HG03354 (cell line): ENCODE measurements around the gene ASXL2.

Experiments
- ATAC-seq: cut with Tn5 transposase; IDR thresholded peaks from one replicate; pipeline ENCODE4 v1.9.1; 2021; ENCODE audit warnings: mild to moderate bottlenecking; ENCODE audit not compliant: unreplicated experiment, poor library complexity, severe bottlenecking

ASXL2 gene

DNA sequence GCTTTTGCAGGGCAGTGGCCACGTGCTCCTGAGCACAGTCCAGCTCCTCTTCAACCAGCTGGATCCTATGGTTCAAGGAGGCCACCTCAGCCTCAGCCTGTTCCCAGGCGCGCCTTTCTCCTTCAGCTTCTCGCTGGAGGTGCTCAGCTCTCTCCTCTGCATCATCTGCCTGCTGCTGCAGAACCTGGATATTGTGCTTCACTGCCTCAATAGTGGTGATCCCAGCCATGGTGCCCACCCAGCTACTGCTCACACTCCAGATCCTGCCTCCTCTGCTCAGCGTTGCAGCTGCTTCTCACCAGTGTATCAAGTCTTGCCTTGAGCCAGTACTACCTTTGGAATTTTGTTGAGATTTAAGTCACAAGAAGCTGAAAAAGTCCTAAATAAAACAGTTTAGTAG lies 67.9 kb downstream of the ASXL2 start:
- ATAC-seq, result no peak

DNA sequence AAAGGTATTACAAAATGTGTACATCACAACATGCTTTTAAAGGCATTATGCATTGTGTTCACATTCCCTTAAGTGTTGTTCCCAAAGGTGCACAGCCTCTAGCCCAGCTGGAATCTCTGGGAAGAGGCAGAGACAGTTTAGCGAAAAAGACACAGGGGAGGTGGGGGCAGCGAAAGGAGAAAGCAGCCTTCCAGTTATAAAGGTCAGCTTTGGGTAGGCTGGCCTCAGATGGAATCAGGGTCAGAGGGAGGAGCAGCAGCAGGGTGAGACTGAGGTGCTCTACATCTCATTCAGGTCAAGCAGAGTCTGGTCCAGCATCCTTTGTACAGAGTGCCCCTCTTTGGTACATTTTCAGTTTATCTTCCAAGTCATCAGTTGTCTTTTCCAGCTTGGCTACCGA lies 68.6 kb downstream of the ASXL2 start:
- ATAC-seq, result no peak

DNA sequence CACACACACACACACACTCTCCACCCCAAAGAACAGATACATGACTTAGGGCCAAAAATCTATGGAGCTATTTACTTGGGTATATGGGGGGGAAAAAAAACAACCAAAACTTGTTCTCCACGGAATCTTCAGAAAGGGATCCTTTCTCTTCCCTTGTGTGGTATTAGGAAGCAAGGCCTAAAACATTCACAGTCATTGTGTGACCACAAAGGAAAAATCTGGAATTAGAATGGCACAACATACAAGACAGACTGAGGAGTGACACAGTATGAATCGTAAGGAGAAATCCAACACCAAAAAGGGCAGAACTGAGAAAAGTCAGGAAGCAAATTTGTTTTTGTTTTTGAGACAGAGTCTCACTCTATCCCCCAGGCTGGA lies 70.3 kb downstream of the ASXL2 start:
- no peak for ATAC-seq

DNA sequence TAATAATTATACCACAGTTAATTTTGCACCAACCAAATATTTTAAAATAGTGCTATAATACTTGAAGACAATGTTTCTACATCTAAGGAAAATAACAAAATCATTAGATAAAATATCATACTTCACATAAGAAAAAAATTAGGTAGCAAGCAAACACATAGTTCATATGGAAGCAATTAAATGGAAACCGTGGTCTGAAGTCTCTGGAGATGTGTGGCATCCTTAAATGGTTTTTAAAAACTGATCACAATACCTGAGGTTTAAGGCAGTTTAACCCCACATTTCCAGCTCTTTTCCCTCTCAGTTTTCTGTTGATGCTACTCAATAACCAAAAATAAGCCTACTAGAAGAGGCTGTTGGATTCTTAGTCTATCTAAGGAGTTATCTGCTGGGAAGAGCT lies 71.3 kb downstream of the ASXL2 start:
- ATAC-seq, result no peak

DNA sequence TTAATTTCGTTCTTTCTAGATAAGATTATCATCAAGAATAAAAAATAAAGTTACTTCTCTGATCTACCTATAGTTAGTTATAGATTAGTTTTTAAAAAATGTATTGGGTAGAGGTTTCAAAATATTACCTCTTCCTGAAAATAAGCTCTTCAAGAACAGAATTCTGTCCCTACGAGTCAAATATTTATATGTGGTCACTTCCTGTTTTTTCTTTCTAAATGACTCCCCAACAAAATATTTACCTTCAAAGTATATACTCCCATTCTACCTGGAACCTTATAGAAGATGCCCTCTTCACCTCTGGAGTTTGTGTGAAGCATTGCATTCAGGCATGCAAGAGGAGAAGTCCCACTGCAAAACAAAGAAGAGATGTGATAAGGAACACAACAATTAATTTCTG lies 72.3 kb downstream of the ASXL2 start:
- ATAC-seq, result no peak

DNA sequence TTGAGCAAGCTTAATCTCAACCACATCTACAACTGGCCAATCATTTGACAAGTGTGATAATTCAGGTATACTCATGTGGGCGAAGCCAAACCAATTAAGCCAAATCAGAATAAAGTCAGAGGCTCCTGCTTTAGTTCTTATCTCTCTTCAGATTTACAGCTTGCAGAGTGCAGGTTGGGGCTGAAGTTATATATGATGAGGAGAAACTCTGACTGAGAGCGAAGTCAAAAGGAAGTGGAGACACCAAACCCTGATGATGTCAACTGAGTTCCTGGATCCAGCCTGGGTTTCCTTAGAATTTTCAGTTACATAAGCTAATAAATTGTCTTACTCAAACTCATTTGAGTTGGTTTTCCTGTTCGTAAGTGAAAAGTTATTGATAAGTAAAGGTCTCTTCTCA lies 73.9 kb downstream of the ASXL2 start:
- ATAC-seq, result no peak

DNA sequence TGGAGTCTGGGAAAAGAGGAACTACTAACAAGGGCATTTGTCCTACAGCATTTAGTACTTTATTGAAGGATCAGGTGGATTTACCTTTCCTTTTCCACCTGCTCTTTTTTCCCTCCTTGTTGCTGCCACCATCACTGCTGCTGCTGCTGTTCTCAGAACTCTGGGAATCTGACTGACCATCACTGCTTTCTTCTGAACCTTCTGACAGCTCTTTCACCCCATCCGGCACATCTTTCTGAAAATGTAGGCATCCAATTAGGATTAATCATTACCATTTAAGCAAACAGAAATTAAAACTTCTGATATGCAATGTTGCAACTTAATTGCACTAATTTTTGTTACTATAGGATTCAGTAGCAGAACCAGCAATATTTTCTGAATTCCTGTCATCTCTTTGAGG lies 79.0 kb downstream of the ASXL2 start:
- ATAC-seq, result no peak

DNA sequence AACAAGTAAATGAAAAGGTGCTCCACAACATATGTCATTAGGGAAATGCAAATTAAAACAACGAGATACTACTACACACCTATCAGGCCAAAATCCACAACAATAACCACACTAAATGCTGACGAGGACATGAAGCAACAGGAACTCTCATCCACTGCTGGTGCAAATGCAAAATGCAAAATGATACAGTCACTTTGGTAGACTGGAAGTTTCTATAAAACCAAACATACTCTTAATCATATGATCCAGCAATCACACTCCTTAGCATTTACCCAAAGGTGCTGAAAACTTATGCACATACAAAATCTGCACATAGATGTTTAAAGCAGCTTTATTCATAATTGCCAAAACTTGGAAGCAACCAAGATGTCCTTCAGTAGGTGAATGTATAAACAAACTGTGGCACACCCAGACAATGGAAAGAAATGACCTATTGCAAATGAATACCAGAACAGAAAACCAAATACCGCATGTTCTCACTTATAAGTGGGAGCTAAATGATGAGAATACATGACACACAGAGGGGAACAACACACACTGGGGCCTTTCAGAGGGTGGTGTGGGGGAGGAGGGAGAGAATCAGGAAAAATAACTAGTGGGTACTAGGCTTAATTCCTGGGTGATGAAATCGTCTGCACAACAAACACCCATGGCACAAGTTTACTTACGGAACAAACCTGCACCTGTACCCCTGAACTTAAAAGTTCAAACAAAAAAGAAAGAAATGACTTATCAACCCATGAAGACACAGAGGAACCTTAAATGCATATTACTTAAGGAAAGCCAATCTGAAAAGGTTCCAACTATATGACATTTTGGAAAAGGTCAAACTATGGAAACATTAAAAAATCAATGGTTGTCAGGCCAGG lies 80.4 kb downstream of the ASXL2 start:
- no peak for ATAC-seq

DNA sequence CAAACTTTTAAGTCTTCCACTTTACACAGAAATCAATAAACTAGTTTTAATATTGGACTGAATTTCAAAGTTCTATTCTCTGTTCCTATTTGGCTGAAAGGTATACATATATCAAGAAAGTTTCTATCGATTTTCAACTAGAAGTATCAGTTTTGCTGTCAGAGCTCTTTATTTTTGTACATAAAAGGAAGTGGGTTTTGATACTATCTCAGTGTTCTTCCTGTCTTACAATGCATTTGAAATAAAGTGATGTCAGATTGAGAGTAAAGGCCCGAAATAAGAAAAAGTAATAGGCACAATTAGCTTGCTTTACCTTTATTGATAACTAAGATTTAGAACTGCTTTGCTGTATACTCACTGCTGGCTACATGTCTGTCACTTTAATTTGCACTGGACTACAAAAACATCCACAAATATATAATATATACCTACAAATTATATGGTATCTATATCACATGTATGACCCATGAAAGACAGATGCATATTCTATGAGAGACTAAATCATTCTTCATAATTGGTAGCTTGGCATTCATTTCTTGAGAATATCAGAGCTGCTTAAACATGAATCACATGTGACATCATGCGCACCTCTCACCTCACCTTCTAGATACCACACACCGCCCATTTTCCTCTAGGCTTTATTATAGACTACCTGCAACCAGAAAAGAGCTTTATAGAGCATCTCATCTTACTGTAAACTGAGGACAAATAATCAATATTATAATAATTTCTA lies 83.6 kb downstream of the ASXL2 start:
- ATAC-seq, result peak; percentile 74

DNA sequence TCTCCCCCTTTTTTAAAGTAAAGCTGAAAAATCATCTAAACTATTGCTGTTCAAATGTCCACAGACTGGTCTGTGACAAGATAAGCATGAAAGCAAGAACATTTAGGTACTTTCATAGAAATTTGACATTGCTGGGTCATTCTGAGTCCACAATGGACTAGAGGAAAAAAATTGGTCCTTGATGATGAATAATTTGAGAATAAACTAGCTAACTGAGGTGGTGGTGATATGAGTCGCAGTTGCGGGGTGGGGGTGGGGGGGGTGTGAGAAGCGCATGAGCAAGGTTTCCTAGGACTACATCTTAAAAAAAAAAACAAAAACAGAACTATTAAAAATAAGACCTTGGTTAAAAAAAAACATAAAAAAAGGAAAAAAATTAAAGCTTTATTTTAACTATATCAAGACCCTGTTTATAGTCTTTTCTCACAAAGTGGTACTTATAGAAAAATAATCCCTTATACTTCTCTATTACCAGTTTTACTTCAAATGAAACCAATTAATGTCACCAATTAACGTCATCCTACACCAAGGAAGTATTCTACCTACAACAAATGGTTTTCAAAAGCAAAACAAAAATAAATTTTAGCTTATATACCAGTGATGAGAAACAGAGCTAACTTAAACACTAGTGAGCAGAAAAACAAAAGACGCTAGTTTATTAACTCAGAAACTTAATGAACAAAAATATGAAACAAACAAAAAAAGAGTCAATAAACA lies 88.1 kb downstream of the ASXL2 start:
- ATAC-seq, result no peak

DNA sequence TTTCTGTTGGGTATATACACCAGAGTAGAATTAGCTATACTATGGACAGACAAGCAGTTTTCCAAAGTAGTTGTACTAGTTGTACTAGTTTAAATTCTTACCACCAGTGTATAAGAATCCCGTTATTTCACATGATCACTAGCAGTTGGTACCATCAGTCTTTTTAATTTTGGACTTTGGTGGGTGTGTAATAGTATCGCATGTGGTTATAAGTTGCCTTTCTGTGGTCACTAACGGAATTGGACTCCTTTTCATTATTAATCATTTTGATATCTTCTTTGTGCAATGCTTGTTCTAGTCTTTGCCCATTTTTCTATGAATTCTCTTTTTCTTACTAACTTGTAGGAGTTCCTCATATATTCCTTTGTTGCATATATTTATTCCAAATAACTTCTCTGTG lies 89.8 kb downstream of the ASXL2 start:
- no peak for ATAC-seq

DNA sequence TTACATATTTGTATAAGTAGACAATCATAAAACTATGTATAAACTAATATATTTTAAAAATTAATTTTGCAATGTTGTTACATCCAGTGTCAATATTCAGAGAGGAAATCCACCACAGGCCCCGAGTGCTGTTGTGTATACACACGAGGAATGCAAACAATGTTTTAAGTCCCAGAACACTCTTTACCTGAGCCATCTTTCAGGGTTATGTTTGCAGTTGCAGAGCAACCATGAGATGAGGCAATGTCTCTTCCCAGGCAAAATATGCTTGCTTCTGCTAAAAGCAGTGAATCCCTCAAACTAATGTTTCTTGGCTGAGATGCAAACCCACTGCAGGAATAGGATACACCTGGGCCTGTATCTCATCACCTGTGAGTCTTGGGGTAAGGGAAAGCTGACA lies 91.3 kb downstream of the ASXL2 start:
- ATAC-seq, result no peak

DNA sequence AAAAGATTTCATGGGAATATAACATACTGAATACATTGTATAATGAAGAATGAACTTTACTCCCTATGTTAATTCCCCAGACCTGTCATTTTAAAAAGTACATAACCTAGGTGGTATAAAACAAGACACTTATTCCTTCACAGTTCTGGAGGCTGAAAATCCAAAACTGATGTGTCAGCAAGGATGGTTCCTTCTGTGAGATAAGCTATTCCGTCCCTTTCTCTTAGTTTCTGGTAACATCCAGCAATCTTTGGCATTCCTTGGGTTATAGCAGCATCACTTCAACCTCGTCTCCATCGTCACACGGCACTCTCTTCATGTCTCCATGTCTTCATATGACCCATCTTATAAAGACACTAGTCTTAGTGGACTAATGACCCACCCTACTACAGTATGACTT lies 93.9 kb downstream of the ASXL2 start:
- ATAC-seq, result no peak

DNA sequence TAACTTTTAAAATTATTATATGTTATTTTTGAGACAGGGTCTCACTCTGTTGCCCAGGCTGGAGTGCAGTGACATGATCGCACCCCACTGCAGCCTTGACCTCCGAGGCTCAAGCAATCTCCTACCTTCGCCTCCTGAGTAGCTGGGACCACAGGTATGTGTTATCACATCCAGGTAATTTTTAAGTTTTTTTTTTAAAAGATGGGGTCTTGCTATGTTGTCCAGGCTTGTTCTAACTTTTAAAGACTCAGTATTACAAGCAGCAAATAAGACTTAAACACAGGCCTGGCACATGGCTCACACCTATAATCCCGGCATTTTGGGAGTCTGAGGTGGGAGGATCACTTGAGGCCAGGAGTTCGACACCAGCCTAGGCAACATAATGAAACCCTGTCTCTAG lies 101.2 kb downstream of the ASXL2 start:
- ATAC-seq, result no peak

DNA sequence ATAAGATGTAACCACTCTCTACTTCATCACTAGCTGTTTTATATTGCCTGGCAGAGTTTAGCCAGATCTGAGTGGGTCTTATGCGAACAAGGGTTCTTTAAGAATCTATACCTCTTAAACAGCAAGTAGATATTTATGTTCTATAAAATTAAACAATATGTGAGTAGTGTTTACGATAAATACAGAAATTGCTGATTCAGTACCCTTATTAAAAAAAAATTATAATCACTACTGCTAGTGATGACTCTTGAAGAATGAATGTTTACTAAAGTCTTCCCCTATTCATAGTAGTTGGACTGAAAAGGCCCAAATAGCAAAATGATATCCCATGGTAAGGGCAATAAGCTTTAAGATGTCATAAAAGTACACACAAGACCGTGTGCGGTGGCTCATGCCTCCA lies 106.2 kb downstream of the ASXL2 start:
- no peak for ATAC-seq

DNA sequence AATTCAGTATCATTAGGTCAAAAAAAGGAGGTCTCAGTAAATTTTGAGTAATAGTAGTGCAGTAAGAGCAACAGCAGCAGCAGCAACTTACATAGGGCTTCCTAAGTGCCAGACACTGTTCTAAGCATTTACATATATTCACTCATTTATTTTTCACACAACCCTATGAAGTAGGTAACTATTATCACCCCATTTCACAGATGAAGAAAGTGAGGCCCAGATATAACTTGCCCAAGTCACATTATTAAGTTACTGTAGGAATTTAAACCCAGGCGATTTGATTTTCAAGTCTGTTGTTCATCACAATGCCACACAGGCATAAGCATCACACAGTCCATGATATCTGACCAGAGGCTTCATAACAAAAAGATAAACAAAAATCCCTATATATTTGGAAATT lies 114.7 kb downstream of the ASXL2 start:
- no peak for ATAC-seq

DNA sequence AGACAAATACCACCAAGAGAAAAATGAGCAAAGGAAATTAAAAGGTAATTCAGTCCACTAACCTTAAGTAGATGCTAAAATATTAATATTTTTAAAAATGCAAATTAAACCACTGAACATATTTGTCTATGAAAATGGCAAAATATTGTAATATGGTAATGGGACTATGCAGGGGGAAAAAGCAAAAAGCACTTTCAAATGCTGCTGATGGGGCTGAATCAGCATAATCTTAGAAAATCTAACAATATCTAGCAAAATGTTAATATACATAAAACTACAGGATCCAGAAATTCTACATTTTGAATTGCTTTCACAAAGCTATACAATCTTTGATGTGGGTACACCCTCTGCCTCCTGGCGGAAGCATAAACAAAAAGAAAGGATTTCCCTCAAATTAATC lies 118.0 kb downstream of the ASXL2 start:
- no peak for ATAC-seq

DNA sequence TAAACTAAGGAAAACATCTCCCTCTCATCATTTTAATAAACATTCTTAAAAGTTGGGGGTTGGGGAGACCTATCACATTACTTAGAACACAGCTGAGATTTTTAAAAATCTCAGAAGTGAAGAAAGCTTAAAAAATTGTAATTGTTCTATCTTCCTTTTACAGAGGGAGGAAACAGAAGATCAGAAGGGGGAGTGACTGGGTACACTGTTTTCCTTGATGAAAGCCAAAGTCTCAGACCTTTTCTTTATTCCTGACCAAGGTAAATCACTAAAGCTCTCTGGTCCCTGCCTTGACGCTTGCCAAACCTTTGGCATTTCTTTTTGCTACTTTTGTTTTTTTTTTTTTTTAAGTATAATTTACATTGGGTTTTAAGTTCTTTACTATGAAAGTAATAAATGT lies 119.9 kb downstream of the ASXL2 start:
- no peak for ATAC-seq

DNA sequence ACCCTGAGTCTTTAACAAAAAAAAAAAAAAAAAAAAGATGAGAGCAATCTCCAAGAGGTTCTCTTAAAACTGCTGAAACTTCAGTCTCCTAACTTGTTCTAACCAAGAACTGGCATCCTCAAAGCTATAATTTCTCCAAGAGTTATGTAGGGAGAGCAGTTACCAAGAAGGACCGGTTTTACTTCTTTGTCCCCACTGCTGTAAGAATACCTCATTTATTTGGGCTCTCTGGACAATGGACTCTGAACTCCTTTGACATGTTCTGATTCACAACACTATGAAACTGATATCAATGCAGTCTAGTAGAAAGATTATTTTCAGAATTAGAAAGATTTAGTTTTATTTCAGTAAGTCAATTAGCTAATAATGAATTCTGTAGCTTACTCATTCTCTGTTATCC lies 120.4 kb downstream of the ASXL2 start:
- no peak for ATAC-seq

DNA sequence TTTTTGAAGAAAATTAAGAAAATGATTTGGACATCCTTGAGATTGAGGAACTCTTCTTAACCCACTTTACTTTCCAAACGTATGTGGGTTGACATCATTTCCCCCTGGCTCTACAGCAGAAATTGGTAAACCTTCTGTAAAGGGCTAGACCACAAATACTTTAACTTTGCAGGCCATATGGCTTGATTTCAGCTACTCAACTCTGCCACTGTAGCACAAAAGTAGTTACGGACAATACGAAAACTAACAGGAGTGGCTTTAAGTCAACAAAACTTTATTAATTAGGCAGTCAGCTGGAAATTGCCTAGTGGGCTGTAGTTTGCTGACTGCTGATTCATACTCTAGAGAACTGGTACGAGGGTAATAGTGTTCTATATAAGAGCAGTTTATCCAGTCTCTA lies 121.8 kb downstream of the ASXL2 start:
- no peak for ATAC-seq

DNA sequence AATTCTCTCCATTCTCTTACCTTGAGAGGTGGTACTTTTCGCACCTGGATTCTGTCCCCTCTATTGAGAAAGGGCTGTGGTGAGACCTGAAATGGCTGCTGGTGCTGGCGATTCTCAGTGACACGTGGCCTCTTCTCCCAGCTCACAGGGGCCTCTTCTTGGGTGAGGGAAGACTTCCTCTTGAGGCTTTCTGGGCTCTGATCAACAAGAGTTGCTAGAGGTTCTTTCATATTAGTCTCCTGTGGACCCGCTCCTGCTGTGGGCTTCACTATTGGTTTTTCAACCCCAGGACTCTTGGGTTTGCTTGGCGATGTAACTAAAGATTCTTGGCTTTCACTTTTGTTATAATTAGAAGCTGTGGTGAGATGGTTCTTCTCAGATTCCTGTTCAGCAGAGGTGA lies 128.6 kb downstream of the ASXL2 start:
- no peak for ATAC-seq
